DMS153 treated with DMSO at 0.1 percent for 48 hours (cell line): ENCODE results near the gene PIMREG.
"Not testable (repeated sequence)": the region's sequence is repeated elsewhere in the genome, so short reads cannot be mapped to it uniquely, and the experiment has no call there.

Experiments
- DNase-seq: peaks from one replicate; lab custom pipeline; 2025; ENCODE audit not compliant: unreplicated experiment; lab: John Stamatoyannopoulos, UW

Gene PIMREG

DNA sequence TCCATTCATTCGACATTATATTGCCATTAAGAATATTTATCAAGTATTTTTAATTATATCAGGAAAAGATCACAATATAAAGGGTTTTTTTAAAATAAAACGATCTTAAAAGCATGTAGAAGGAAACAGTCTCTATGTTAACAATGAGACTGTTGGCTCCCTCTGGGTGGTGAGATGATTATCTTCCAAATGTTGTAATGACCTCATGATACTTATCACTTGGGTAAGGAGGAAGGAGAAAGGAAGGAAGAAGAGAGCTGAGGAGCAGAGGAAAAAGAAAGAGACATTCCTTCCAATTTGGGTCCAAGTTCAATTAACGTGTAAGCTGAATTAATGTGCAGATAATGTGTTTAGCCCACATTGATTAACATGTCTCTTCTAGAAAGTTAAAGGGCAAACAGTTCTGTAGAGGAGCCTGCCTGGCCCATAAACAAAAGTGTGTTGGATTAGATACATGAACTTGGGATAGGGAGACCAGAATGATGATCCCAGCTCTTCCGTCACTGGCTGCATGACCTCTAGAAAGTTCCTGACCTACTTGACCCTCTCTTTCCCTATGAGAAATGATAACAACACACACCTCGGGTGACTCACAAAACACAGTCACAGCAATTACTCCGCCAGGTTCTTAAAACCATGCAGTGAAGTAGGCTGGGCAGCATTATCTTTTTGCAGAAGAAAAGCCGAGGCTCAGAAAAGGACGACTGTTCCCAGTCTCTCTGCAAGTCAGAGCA, 32.0 kb downstream of the PIMREG start:
- DNase-seq, result no peak

DNA sequence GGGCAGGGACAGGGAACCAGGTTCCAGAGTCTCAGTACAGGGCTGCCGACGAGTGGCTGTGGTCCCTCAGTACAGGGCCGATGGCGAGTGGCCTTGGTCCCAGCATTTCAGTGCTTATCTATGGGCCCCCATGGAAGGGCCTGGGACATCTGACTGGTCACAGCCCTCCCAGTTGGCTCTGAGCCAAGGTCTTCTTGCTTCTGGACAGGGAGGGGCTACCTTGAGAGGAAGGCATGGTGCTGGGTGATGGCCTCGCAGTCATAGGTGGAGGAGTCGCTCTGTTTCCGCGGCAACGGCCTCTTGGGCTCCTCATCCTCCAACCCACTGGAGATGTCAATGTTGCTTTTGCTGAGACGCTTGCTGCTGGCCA, 32.5 kb downstream of the PIMREG start:
- DNase-seq, result no peak

DNA sequence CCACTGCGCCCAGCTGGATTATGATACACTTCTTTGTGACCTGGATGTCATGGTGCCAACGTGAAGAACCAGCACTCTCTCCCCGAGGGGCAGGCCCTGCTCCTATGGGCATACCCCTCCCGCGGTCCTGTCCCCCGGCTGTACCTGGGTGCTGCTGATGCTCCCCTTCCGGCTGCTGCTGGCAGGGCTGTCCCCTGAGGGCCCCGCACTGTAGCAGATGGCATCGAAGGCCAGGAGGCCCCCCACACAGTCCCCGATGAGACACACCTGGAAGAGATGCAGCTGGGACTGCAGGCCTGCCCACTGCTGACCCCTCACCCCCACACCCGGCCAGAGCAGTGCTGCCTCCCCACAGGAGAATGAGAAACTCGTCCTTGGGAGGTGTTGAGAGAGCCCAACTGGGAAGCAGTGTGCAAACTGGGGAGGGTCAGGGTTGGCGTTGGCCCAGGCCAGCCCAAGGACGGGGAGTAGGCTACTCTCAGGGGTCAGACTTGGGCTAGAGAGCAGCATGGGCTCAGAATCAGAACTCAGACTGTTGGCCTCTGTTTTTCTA, 33.7 kb downstream of the PIMREG start:
- DNase-seq, result no peak

DNA sequence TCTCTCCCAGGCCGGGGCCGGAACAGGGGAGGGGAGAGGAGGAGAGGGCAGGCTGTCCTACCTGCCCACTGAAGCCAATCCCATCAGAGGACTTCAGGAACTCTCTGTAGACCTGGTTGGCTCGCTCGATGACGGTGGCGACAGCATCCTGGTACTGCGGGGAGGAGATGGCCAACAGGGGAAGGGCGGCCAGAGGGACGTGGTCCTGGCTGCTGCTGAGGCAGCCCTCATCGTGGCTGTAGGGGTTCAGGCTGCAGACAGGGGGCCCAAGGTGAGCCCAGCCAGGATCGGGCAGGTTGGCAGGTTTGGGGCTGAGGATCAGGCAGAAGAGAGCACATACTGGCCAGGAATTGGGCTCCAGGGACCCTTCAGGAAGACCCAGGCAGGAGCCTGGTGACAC, 34.2 kb downstream of the PIMREG start:
- DNase-seq, result no peak

DNA sequence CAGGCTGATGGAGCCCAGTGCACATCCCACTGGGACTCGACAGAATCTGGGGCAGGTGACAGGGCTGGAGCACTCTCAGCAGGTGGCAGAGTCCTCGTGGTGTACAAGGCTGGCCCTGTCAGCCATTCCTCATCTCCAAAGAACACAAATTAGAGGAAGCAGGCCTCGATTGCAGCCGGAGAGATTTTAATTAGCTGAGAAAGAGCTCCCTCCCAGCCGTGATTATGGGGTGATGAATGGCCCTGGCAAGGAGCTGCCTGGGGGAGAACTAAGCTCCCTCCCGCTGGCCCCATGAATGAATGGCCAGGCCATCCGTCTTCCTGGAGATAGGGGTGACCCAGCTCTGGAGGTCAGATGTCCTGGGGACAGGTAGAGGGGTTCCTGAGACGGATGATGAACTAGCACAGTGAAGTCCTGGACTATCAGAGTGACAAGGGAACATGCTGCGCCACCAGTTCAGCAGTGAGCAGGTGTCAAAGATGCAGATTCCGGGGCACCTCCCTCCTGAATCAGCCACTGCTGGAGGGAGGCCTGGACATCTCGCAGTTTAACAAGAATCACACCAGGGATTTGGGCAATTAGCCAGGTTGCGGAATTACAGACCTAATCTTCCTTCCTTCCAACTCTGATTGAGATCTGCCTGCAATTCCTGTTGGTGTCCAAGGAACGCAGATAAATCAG, 35.5 kb downstream of the PIMREG start:
- DNase-seq, result no peak

DNA sequence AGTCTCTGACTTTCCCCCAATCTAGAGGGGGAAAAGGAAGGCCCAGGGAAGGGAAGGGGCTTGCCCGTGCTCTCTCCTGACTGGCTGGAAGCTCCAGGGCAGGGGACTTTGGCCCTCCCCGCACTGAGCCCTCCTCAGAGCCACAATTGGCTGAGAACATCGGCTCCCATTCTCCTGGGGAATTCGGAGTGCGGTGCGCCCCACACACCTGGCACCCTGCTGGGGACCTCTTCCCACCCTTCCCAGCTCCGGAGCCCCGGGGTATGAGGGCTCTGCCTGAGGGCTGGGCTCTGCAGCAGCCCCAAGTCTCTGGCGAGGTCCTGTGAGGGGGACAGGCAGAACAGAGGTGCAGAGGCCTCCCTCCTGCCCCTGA, 36.0 kb downstream of the PIMREG start:
- no peak for DNase-seq

DNA sequence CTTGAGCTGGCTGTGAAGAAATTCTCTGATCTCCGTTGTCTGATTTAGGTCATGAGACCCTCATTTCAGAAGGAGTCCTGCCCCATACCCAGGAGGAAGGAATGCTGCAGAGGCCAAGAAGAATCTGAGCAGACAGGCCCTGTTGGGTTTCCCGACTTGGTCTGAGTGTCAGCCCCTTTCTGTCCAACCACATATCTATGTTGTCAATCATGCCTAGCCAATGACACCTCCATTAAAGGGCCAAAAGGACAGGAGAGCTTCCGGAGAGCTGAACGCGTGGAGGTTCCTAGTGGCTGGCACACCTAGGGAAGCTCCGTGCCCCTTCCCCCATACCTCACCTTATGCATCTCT, 37.8 kb downstream of the PIMREG start:
- no peak for DNase-seq

DNA sequence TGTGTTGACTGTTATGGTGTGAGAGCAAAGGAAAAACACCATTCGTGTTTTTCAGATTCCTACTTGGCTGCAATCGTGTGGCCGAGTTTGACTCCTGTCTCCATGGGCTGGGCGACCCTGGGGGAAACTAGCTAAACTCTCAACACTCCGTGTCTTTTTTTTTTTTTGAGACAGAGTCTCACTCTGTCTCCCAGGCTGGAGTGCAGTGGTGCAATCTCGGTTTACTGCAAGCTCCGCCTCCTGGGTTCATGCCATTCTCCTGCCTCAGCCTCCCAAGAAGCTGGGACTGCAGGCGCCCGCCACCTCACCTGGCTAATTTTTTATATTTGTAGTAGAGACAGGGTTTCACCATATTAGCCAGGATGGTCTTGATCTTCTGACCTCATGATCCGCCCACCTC, 38.5 kb downstream of the PIMREG start:
- not testable (repeated sequence) for DNase-seq

DNA sequence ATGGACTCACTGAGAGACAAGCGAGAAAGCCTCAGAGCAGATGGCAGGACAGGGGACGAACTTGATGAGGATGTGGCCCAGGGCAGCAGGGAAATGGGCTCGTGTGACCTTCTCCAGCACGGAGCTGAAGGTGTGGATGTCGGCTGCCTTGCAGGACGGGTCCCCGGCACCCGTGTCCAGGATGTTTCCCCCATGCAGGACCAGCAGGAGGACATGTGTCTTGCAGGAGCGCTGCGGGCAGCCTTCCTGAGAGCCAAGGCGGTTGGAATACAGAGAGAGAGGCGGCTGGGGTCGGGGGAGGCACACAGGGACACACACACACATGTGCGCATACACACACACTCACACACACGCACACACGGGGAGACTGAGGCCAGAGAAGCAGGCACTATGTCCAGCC, 39.3 kb downstream of the PIMREG start:
- DNase-seq, result no peak

DNA sequence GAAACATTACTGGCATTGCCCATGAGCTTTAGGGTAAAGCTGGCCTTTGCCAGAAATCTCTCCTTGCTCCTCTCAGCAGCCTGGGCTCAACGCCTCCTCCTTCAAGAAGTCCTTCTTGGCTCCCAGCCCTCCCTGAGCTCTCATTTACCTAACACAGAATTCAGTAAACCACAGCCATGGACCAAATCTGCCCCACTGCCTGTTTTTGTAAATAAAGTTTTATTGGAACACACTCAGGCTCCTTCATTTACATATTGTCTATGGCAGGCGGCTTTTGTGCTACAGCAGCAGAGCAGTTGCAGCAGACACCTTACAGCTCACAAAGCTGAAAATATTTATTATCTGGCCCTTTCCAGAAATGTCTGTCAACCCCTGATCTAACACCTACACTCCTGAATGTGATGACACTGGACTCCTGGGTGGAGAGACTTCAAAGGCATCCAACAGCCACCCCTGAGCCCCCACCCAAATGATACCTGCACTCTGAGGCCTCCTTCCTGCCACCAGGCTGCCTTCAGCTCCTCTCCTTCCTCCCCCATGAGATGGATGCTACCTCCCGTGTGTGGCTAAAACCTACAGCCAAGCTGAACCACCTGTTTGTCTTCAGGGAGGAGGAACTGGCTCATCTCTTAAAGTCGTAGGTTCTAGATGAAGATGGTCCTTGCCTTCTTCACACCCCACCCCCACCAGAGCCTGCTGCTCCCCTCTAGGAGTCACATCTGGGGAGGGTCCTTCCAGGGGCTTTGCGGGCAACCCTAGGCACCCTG, 41.6 kb downstream of the PIMREG start:
- DNase-seq, result no peak

DNA sequence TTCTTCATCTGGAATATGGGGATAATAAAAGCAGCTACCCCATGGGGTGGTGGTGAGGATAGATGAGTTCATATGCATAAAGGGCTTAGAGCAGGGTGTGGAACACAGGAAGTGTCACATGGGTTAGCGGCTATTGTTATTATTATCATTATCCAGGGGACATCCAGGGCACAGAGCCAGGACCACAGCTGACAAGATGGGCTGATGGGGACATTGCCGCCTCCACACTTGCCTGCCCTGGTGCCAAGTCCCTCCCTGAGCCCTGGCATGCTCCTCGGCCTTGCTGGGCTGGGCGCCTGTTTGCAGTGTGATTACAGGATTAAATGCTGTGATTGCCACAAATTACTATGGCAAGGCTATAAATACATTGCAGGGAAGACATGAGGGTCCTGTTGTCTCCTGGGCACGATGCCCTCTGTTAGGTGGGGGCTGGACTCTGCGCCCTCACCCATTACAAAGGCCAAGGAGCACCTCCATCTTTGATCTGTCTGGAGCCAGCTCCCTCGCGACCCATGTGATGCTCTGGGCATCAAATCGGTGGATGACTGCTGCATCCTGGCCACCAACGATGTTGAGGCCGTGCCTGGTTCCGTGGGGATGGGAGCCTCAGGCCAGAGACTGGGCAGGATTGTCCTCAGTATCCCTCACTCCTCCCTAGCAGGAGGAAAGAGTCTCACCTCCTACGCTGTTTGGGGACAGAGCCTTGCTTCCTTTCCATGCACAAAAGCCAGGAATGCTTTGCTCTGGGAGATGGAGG, 43.2 kb downstream of the PIMREG start:
- no peak for DNase-seq

DNA sequence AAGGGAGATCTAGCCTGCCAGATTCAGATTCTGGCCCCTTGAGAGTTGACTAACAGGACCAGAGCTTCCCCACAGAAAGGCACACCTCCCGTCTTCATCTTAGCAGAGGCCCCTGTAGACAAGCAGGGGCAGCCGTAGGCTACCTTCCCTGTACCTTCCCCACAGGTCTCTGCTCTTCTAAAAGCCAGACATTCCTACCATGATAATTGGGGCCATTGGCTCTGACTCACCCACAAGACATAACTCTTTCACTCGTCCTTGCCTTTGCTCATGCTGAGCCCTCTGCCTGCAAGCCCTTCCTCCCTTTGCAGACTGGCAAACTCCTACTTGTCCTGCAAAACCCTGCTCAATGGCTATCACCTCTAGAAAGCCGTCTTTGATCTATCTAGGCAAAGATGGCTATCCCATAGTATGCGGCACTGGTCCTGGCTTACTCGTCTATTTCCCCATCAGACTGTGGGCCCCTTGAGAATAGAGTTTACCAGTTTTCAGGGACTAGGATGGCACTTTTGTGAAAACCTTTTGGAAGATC, 43.8 kb downstream of the PIMREG start:
- DNase-seq, result no peak

DNA sequence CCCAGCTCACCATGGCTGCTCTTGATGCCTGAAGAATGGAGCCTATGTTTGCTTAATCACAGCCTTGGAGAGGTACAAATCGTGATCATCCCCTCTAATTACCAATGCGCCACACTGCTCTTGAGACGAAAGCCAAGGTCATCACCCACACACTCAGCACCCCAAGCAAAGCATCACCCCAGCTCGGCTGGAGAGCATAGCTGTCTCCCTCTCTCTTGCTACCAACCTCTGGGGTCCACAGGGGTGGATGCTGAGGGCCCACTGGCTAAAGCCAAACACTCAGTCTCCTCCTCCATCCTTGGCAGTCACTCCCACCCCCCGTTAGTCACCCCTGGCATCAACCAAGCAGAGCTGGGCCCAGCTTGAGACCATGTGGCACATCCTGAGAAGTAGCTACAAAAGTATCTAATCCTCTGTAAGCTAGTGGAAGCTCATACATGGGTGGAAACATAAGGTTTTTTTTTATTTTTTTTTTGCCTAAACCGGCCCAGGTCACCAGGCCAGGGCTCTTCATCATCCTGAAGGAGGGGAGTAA, 44.8 kb downstream of the PIMREG start:
- DNase-seq, result no peak

DNA sequence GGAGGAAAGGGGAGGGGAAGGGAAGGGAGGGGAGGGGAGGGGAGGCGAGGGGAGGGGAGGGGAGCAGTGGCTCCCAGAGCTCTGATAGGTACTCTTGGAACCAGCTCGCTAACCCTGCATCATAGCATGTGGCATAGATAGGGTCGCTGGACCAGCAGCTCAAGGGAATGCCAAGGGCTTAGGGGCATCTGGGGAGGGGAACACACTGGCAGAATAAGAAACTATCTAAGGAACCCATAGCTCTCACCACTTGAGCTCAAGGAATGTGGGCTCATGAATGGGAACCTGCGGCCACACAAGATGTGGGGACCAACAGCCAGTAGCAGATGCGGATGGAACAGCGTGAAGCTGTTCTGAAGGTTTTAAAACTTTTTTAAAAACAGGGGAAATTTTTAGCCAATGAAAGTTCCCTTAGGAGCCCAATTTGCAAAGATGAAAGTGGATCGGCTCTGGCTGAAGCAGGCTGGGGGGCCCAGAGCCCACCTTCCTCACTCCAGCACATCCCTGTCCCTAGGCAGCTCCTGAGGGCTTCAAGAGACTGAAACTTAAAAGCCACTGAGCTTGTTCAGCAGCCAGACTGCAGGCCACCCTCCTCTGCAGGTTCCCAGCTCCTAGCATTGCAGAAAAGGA, 46.9 kb downstream of the PIMREG start:
- no peak for DNase-seq

DNA sequence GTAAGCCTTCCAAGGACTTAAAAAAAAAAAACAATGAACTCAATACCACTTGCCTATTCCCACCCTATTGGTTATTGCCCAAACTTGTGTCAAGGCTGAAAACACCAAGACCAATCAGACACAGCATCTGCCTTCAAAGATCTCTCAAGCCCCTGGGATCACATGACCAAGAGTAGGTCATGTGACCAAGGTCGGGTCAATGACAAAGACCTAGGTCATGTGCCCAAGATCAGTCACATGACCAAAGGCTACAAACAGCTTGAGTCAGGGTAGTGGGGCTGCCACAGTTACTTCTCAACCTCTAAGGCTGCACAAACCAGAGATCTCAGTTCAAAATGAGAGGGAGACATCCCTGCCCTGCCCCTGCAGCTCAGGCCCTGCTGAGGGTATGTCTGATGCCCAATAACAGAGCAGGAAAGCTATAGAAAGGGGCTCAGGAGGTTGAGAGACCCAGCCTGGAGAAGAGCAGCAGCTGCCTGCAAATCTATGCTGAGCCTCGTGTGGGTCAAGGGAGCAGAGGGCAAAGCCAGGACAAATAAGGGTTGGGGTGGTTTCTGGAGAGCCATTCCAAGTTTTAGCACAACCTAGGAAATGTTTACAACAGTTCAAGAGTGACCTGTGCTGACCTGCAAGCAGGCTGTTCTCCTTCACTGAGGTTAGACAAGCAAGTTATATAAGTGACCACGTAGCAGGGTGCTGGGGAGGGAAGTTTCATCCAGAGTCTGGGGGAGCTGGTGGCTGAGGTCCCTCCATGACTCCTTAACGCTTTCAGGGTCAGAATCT, 48.8 kb downstream of the PIMREG start:
- DNase-seq, result no peak

DNA sequence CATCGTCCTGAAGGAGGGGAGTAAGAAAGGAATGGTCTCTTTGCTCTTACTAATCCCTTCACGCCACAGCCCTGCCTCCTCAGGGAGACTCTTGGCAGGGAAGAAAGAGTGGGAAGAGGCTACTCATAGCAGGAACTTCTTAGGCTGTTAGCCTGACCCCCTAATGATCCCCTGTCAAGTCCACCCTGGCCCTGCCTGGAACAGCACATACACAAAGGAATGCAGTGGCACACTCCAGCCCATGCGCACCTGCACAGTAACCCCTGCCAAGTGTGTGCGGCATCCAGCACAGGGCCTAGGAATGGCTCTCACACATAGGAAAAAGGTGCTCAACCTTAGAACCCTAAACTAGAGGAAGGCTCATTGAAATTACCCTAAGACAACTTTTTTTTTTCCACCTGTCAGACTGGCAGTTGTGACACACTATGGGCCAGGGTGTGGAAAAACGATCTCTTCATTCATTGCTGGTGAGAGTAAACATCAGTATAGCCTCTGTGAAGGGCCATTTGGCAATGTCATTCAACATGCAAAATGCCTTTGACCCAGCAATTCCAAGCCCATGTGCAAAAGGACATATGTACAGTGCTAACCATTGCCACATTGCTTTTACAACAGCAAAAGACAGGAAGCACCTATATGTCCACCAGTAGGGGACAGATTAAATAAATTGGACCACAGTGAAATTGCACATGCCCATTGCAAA, 50.1 kb downstream of the PIMREG start:
- DNase-seq, result no peak

DNA sequence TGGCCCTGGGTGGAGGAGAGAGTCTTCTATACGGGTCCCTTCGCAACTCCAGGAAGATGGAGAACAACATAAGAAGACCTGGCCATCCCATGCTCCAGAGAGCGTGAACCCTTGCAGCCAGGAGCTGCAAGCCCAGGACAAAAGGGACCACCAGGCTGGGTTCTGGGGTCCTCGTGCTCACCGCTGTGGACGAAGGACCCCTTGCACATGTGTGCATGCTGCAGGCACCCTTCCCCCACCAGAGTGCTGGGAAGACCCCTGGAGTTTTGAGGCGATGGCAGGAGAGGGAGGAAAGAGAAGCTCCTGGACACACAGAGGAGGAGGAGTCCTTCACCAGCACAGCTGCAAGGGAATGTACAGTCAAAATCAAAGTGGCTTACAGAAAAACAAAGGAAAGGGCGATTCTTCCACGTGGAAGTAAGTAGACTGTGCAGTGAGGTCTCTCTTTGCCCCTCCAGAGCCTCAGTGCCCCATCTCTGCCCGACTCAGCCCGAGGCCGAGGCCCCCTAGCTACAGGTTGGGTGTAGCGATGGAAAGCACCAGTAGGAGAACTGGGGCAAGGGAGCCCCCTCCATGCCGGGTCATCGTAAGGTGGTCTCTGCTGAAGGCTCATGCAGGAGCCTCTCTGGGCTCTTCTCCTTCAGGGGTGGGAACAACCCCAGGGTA, 51.3 kb downstream of the PIMREG start:
- no peak for DNase-seq

DNA sequence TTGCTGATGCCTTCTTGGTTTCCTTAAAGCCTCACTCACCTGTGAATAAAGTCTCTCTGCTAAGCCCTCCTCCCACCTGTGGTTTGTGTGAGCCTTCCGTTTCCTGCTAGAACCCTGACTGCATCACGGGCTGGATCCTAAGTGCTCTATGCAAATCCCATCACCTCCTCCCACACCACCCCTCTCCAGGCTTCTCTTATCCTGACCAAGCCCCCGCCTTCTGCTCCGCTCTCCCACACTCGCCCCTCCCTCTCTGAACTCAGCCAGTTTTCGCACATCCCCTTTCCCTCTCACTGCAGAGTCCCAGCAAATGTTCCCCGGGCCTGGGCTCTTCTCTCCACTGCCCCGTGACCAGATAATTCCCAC, 51.8 kb downstream of the PIMREG start:
- DNase-seq, result peak; percentile 56
